ENCODE measurements around the gene RANGAP1. TPM values are rescaled to one million over a fixed set of nuclear protein-coding genes. Genes with fewer than 3 reads are reported as not detected.
A peak's percentile ranks its signal among the peaks of the same experiment; 100 is the strongest.

RANGAP1 gene
- total RNA-seq, 2 experiments from 2014 or later = 150 to 151 TPM

DNA sequence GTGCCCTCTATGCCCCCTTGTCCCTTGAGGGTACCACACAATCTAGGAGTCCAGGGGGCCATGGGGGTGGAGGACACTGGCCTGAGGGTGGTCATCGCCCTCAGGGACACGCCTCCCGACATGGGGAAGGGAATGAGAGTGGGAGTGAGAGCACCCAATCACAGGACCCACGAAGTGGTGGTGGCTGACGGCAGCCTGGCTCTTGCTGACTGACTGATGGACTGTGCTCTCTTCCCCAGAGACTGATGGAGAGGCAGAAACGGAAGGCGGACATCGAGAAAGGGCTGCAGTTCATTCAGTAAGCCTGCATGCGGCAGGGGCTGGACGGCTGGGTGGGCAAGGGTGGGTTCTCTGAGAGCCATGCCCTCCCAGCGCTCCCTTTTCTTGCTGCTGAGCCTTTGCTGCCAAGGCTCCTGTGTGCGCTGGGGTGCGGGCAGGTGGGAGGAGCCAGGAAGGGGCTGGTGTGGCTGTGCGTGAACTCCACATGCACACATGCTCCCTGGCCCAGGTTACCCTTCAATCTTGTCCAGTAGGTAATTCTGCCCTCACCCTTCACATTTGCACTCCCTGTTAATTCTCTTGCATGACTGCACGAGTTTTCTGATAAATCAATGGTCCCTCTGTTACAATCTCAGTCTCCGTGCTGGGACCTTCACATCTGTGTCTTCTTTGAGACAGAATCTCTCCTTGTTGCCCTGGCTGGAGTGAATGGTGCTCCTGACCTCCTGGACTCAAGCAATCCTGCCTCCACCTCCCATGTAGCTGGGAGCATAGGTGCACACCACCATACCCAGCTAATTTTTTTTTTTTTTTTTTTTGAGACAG, 34.6 kb upstream of the RANGAP1 start:
- ChIA-PET CTCF (no interaction called here), POLR2A (interaction anchor here (1.3 kb wide), 1 partner anchor 13 kb away, joined by 4 read pairs; no protein-coding TSS in a partner anchor)
- intact Hi-C loops (cut with micrococcal nuclease) = no loop called here
- Mint-ChIP-seq H3K4me3 (no peak overlapping the region), H3K9me3 (no peaks in the 10 kb centered on the region), H3K27me3 (no peaks in the 10 kb centered on the region), H3K4me1 (ENCODE audit: low read depth) (peaks cover 6% of the 10 kb centered on the region), H3K36me3 (ENCODE audit: low read depth) (peaks cover 5% of the 10 kb centered on the region), H3K27ac (no peak overlapping the region)
- TF ChIP-seq, protein P1, sequence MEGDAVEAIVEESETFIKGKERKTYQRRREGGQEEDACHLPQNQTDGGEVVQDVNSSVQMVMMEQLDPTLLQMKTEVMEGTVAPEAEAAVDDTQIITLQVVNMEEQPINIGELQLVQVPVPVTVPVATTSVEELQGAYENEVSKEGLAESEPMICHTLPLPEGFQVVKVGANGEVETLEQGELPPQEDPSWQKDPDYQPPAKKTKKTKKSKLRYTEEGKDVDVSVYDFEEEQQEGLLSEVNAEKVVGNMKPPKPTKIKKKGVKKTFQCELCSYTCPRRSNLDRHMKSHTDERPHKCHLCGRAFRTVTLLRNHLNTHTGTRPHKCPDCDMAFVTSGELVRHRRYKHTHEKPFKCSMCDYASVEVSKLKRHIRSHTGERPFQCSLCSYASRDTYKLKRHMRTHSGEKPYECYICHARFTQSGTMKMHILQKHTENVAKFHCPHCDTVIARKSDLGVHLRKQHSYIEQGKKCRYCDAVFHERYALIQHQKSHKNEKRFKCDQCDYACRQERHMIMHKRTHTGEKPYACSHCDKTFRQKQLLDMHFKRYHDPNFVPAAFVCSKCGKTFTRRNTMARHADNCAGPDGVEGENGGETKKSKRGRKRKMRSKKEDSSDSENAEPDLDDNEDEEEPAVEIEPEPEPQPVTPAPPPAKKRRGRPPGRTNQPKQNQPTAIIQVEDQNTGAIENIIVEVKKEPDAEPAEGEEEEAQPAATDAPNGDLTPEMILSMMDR (IDR thresholded peaks at IDR 0.05) = no peak
- no peak for DNase-seq
- no peak for ATAC-seq

DNA sequence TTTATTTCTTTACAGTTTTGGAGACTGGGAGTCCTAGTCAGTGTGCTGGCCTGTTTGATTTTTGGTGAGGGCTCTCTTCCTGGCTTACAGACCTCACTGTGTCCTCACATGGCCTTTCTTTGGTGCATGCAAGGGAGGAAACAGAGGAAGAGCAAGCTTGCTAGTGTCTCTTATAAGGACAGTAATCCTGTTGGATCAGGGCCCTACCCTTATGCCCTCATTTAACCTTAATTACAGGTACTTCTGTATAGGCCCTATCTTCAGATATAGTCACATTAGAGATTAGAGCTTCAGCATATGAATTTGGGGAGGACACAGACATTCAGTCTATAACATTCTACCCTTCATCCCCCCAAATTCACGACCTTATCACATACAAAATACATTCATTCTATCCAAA, 29.6 kb upstream of the RANGAP1 start:
- ChIA-PET POLR2A (no interaction called here), CTCF (interaction anchor here (1.1 kb wide), 1 partner anchor 88 kb away, joined by 4 read pairs; no protein-coding TSS in a partner anchor)
- intact Hi-C loops (cut with micrococcal nuclease) = no loop called here
- TF ChIP-seq, protein P1 (IDR thresholded peaks at IDR 0.05) = no peak
- peaks cover 6% of the 10 kb centered on the region for H3K36me3 Mint-ChIP-seq (ENCODE audit: low read depth)
- no peak for ATAC-seq
- H3K9me3 Mint-ChIP-seq = no peaks in the 10 kb centered on the region
- DNase-seq = no peak
- H3K27me3 Mint-ChIP-seq = no peaks in the 10 kb centered on the region
- no peak overlapping the region for H3K4me3 Mint-ChIP-seq
- H3K4me1 Mint-ChIP-seq (ENCODE audit: low read depth) = peaks cover 20% of the 10 kb centered on the region
- no peak overlapping the region for H3K27ac Mint-ChIP-seq

DNA sequence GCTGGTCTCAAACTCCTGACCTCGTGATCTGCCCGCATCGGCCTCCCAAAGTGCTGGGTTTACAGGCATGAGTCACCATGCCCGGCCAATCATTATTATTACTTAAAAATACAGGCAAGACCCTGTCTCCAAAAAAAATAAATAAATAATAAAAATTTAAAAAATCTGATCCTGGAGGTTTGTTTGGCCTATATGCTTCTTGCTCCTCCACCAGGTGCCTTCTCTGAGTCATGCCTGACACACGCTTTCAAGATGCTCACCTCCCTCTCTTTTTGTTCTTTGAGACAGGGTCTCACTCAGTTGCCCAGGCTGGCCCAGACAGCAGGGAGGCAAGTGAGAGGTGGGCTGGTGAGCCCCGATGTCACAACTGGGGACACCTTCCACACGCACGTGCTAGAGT, 28.8 kb upstream of the RANGAP1 start:
- TF ChIP-seq, protein P1 (IDR thresholded peaks at IDR 0.05) = no peak
- DNase-seq (no peak), ATAC-seq (no peak)
- Mint-ChIP-seq H3K27ac (no peak overlapping the region), H3K4me1 (ENCODE audit: low read depth) (peaks cover 22% of the 10 kb centered on the region), H3K9me3 (no peaks in the 10 kb centered on the region), H3K27me3 (no peaks in the 10 kb centered on the region), H3K4me3 (no peak overlapping the region), H3K36me3 (ENCODE audit: low read depth) (peaks cover 6% of the 10 kb centered on the region)
- intact Hi-C loops (cut with micrococcal nuclease) = no loop called here
- ChIA-PET POLR2A (no interaction called here), CTCF (no interaction called here)

DNA sequence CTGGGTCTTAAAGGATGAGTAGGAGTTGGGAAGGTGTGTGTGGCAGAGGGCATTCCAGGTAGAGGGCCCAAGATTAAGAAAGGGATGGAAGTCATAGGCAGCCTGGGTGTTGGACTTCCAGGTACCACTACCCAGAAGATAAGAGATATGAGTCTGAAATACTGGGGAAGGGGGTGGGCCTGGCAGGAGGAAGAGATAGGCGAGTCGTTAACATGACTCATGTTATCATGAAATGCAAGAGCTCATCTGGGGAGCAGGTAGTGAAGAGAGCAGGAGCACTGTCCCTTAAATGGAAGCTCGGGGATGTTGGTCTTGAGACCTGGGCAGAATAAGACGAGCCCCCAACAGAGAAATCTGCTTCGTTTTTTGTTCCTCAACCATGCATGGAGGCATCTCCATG, 25.5 kb upstream of the RANGAP1 start:
- Mint-ChIP-seq H3K4me1 (ENCODE audit: low read depth) (peaks cover 34% of the 10 kb centered on the region), H3K36me3 (ENCODE audit: low read depth) (peaks cover 13% of the 10 kb centered on the region), H3K9me3 (no peaks in the 10 kb centered on the region), H3K4me3 (no peak overlapping the region), H3K27ac (peak overlapping the region; percentile 18), H3K27me3 (no peaks in the 10 kb centered on the region)
- TF ChIP-seq, protein P1 (IDR thresholded peaks at IDR 0.05) = no peak
- ATAC-seq = no peak
- POLR2A ChIA-PET = interaction anchor here (0.6 to 3.9 kb wide), 5 partner anchors 12 to 999 kb away, joined by 3 to 16 read pairs (median 3); partner anchors contain the start of gene RANGAP1
- no peak for DNase-seq
- CTCF ChIA-PET = interaction anchor here (2.5 kb wide), 1 partner anchor 9 kb away, joined by 12 read pairs; the partner anchor contains the start of gene ZC3H7B
- intact Hi-C loops (cut with micrococcal nuclease) = no loop called here

DNA sequence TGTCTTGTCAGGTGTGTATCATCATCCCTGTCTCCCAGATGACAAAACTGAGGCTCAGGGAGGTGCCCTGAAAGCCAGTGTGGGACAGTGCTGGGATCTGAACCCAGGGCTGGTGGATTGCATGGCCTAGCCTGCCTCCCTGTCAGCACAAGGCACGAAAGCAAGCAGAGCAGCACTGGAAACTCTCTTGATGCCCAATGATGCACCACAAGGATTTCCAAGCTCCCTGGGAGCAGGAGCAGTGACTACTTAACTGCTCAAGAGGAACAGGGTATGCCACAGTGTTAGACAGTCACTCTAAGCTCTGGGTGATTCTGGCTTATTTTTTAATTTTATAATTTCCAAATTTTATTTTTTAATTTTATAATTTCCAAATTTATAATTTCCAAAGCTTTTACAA, 24.3 kb upstream of the RANGAP1 start:
- H3K4me3 Mint-ChIP-seq = no peak overlapping the region
- POLR2A ChIA-PET = interaction anchor here (3.9 kb wide), 1 partner anchor 24 kb away, joined by 16 read pairs; the partner anchor contains the start of gene RANGAP1
- peaks cover 42% of the 10 kb centered on the region for H3K4me1 Mint-ChIP-seq (ENCODE audit: low read depth)
- no peak for DNase-seq
- no peaks in the 10 kb centered on the region for H3K9me3 Mint-ChIP-seq
- ATAC-seq = no peak
- no peaks in the 10 kb centered on the region for H3K27me3 Mint-ChIP-seq
- H3K27ac Mint-ChIP-seq = no peak overlapping the region
- peaks cover 17% of the 10 kb centered on the region for H3K36me3 Mint-ChIP-seq (ENCODE audit: low read depth)
- TF ChIP-seq, protein P1 (IDR thresholded peaks at IDR 0.05) = no peak
- intact Hi-C loops (cut with micrococcal nuclease) = no loop called here
- CTCF ChIA-PET = no interaction called here
